ENCODE measurements around the gene TMEM245. TPM values are rescaled to one million over a fixed set of nuclear protein-coding genes. Genes with fewer than 3 reads are reported as not detected.
A peak's percentile ranks its signal among the peaks of the same experiment; 100 is the strongest.

TMEM245 gene
- total RNA-seq, result 92.6 TPM

DNA sequence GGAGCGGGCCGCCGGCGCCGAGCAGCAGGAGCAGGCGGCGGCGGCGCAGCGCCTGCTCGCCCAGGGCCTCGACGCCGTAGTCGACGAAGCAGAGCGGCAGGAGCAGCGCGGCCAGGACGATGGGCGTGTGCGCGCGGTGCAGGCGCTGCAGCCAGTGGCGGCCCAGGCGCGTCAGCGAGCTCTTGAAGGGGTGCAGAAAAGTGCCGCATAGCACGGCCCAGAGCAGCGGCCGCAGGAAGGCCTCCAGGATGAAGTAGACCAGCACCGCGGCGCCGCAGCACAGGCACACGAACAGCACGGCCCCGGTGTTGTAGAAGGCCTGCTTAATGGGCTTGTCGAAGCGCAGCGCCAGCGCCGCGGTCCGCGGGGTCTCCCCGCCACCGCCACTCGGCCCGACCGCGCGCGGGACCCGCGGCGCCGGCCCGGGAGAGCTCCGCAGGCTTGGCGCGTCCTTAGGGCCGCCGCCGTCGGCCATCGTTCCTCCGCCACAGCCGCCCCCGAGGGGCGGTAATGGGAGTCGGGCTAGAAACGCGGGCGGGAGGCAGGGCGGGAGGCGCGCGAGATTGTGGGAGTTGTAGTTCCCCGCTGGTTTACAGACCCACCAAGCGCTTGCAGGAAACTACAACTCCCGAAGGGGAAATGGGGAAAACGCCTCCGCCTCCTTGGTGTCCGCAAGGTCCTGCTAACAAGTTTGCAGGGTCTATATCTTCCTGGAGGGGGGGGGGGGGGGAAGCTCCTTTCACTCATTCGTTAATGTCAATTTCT lies at the start of gene TMEM245:
Gene TMEM245 (minus strand): TSS at position 509 of the 765 bp plus-strand sequence. CDS start 34 bp downstream, at position 475.
- ATAC-seq, result peak; percentile 99
- peak; percentile 97 for DNase-seq (ENCODE audit: low spot score)
- intact Hi-C loops (cut with DNase I), result no loop called here

DNA sequence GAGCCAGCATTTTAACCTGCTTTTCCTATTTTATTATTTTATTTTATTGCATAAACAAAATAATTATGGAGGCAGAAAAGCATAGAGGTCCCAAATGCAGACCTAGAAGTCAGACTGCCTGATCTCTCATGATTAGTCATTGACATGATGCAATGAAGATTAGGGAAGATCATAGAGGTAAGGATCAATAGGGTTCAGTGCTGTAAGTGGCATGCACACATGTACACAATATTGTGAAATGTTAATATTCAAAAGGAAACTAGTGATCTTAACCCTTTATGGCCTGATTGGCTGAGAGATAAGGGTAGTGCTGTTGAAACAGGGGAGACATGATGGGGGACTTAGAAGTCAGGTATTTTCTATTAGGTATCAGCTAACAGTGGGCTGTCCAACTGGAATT lies 48.4 kb upstream of the TMEM245 start:
- intact Hi-C loops (cut with DNase I), result no loop called here
- no peak for ATAC-seq
- DNase-seq (ENCODE audit: low spot score), result no peak

DNA sequence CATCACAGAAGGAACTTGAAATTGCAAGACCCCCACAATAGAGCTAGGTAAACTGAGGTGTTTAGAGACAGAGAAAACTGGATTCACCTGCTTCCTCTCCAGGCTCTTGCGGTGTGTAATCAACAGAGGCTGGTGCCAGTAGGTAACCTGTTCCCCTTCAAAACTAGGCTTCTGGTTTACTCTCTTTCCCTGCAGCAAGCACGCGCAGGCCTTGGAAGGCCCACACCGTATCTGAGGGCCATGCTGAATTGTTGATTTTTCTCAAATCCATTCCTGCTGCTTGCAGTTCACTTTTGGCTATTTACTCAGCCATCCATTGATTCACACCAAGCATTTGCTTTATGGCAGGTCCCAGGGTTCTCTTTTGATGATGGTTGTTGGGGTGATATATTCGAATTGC lies 48.0 kb upstream of the TMEM245 start:
- ATAC-seq (no peak), DNase-seq (ENCODE audit: low spot score) (no peak)
- intact Hi-C loops (cut with DNase I), result no loop called here

DNA sequence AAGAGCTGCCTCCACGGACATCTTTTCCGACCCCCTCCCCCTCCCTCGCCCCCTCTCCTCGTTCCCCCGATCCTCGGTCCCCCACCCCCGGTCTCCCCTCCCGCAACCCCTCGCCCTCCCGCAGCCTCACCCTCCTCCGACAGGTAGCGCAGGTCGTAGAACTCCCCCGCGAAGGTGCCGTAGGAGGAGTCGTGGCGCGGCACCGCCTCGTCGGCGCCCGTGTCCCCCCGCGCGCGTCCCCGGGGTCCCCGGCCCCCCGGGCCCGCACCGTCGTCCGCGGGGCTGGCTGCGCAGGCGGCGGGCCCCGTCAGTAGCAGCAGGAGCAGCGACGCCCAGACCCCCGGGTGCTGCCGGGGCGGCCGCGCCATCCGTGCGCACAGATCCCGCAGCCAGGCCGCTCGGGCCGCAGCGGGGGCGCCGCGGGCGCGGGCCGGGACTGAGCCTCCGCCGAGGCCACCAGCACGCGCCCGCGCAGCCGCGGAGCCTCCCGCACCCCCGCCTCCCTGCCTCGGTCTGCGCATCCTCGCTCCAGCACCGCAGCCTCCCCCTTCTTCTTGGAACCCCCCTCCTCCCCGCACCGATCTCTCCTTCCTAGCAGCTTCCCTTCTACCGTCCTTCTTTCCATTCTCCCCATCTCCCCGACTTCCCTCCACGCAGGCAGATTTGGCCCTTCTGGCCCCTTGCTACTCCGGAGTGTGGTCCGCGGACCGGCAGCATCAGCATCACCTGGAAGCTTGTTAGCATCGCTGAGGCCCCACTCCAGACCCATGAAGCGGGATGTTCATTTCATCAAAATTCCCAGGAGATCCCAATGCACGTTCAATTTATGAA lies 47.2 kb upstream of the TMEM245 start, which contains the start of gene FRRS1L:
Gene FRRS1L (minus strand): TSS at position 479 of the 831 bp plus-strand sequence. CDS start 111 bp downstream, at position 368.
- DNase-seq (ENCODE audit: low spot score), result no peak
- peak; percentile 69 for ATAC-seq
- intact Hi-C loops (cut with DNase I), result no loop called here

DNA sequence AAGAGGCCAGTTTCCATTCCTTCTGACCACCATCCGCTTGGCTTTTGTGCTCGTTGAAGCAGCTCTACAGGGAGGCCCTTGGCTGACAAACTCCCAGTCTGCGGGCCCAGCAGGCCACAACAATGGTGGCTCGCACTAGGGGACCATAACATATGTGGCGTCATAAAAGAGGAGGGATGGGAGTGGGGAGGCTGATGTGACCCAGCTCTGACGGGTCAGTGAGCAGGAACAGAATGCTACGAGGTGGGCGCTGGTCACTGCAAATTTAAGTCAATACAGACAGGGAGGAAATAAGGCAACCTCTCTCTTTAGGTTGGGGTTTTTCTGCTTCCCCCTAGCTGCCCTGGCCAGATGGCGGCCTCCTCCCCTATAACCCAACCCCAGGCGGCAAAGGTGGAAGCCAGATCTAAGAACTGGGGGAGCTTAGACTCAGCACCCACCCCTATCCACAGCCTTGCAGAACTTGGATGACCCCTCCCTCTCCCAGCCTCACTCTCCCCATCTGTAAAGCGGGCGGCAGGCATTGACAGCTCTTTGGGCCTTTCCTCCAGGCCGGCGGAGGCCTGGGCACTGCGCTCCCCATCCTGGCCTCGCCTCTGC lies 46.5 kb upstream of the TMEM245 start:
- ATAC-seq (peak; percentile 13), DNase-seq (ENCODE audit: low spot score) (no peak)
- intact Hi-C loops (cut with DNase I), result no loop called here

DNA sequence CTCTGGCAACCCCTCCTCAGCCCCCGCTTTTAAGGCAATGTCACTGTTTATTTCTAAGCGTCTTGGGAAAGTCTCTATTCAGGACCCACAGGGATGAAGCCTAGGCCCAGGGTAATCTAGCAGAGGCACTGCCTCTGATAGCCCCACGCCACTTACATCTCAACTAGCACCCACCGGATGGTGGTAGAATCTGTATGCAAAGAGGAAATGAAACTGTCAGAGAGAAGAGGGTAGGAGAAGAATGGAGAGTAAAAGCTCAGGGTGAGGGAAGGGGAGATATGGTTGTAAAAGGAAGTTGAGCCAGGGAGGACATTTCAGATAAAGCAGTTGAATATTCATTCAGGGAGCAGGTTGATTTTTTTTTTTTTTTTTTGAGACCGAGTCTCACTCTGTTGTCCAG lies 44.3 kb upstream of the TMEM245 start:
- ATAC-seq (no peak), DNase-seq (ENCODE audit: low spot score) (no peak)
- intact Hi-C loops (cut with DNase I), result no loop called here

DNA sequence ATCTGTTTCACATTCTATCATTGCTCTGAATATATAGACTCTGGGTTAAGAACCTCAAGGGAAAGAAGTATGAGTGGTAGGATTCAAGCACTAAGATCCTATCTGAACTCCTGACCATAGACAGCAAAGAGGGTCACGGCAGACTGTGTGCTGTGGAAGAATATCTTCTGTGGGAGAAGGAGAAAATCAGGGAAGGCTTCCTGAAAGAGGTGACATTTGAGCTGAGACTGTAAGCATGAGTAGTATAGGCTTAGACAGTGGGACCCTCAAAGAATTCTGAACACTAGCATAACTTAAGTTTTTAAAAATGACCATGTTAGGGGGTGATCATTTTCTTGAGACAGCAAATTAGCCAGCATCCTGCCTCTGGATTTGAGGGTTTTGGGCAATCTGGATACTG lies 43.4 kb upstream of the TMEM245 start:
- no peak for ATAC-seq
- intact Hi-C loops (cut with DNase I), result no loop called here
- DNase-seq (ENCODE audit: low spot score), result no peak

DNA sequence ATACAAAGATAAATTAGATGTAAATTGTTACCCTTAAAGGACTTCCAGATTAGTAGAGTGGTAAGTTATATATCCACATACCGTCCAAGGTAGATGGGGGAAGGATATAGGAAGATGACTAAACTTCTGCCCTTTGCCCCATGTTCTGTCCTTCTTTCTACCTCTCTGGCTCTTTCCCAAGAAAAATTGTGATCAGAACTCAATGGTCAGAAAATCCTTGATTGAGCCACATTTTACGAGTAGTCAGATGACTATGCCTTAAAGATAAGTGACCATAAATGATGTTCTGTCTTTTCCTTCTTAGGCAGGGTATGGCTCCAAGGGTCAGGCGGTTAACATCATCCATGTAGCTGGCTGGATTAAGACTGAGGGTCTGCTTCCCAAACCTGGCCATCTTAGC lies 42.9 kb upstream of the TMEM245 start:
- intact Hi-C loops (cut with DNase I), result no loop called here
- ATAC-seq, result no peak
- DNase-seq (ENCODE audit: low spot score), result no peak

DNA sequence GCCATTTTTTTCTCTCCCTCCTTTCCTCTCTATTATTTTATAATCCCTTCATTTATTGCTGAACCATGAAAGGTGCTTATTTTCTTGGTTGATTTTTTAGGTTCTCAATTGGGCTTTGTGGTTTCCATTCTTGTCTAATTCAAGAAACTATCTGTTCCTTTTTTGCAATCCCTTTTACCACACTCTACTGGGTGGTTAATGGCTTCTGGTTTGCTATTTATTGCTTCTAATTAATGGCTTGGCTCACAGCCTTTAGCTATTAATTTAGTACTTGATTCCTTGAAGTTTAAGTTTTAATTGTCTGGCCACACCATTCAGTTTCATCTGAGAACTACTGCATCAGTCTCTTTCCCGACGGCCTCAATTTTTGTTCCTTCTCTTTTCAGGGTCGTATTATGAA lies 41.7 kb upstream of the TMEM245 start:
- intact Hi-C loops (cut with DNase I), result no loop called here

DNA sequence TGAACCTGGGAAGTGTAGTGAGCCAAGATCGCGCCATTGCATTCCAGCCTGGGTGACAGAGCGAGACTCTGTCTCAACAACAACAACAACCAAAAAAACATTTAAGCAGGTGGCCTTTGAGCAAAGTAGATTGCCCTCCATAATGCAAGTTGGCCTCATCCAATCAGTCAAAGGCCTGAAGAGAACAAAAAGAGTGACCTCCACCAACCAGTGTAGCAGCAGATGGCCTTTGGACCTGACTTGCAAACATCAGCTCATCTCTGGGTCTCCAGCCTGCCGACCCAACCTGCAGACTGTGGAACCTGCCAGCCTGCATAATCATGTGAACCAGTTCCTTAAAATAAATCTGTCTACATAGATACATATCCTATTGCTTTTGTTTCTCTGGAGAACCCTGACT lies 39.8 kb upstream of the TMEM245 start:
- ATAC-seq (no peak), DNase-seq (ENCODE audit: low spot score) (no peak)
- intact Hi-C loops (cut with DNase I), result no loop called here

More for the DNA sequence above, 41.7 kb upstream of the TMEM245 start:
- no peak for DNase-seq (ENCODE audit: low spot score)
- no peak for ATAC-seq

DNA sequence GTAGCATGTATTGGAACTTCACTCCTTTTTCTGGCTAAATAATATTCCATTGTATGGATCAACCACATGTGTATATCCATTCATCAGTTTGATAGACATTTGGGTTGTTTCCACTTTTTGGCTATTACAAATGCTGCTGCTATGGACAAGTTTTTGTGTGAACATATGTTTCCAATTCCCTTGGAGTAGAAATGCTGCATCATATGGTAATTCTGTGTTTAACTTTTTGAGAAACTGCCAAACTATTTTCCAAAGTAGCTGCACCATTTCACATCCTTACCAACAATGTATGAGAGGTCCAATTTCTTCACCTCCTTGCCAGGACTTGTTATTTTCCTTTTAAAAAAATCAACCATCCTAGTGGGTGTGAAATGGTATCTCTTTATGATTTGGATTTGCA lies 38.9 kb upstream of the TMEM245 start:
- ATAC-seq, result no peak
- DNase-seq (ENCODE audit: low spot score), result no peak
- intact Hi-C loops (cut with DNase I), result no loop called here

DNA sequence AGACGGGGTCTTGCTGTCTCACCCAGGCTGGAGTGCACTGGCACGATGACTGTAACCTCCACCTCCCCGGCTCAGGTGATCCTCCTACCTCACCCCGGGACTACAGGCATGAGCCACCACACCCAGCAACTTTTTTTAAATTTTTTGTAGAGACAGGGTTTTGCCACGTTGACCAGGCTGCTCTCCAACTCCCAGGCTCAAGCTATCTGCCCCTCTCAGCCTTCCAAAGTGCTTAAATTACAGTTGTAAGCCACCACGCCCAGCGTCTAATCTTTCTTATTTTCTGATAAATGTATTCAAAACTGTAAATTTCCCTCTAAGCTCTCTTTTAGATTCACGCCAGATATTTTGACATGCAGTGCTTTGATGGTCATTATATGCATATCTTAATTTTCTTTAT lies 37.0 kb upstream of the TMEM245 start:
- intact Hi-C loops (cut with DNase I), result no loop called here
- no peak for ATAC-seq

DNA sequence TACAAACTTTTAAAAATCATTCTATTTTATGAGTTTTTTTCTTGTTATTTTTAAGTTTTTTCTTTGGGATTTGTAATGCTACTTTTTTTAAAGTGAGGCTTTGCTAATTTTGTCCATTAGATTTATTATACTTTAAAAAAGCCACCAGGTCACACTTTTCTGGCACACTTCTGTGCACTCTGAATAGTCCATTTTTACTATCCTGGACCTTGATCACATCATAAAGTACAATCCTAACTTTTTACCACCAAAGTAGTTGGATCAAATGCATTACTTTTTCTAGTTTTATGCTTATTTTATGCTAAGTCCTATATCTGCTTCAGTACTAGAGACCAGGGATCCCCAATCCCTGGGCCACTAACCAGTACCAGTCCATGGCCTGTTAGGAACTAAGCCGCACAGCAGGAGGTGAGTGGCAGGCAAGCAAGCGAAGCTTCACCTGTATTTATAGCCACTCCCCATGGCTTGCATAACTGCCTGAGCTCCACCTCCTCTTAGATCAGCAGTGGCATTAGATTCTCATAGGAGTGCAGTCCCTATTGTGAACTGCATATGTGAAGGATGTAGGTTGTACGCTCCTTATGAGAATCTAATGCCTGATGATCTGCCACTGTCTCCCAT lies 31.3 kb upstream of the TMEM245 start:
- intact Hi-C loops (cut with DNase I), result no loop called here
- DNase-seq (ENCODE audit: low spot score) (no peak), ATAC-seq (no peak)

More for the DNA sequence above, 37.0 kb upstream of the TMEM245 start:
- no peak for DNase-seq (ENCODE audit: low spot score)

DNA sequence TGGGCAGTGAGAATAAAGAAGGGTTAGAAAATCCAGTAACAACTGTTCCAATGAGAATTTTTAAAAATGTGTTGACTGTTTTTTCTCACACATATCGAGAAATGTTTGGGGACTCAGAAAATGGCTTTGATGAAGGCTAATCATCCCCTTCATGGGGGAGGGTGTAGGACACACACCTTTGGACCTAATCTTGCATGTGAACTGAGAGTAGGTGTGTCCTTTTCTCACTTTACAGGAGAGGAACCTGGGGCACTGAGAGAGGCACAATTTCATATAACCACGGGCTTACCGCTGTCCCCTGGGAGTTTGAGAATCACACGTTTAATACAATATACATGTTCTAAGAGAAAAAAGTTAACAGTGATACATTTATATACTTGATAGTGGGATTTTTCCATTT lies 30.0 kb upstream of the TMEM245 start:
- no peak for ATAC-seq
- intact Hi-C loops (cut with DNase I), result no loop called here
- DNase-seq (ENCODE audit: low spot score), result no peak

DNA sequence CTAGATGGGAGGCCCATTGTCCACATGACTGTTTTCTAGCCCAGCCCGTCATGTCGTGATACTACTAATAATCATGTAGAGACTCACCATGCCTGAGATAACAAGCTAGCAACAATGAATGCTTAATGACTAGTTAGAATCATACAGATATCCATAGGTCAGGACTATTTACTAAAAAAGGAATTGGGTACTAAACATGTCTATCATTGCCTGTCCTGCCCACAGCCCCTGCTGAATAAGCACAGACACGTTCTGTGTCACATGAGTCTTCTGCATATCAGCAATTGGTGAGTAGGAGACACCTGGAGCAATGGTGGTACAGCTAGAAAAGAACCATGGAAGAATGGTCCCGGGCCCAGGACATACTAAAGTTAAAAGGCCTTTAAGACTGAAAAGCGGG lies 29.3 kb upstream of the TMEM245 start:
- DNase-seq (ENCODE audit: low spot score) (no peak), ATAC-seq (no peak)
- intact Hi-C loops (cut with DNase I), result no loop called here

DNA sequence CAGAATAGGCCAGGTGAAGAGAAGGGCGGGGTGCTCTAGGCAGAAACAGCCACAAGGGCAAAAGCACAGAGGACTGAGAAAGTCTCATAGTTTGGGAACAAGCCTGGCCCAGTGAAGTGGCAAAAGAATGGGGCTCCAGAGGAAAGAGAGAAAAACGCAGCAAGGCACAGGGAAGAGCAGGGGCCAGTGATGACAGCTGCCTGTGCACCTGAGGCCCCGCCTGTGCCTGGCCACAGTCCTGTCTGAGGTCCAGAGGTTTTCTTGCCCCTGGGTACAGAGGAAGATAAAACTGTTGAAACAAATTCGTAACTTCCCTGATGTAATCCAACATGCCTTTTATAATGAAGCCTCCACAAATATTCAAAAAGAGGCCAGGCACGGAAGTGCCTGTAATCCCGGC lies 25.3 kb upstream of the TMEM245 start:
- ATAC-seq (no peak), DNase-seq (ENCODE audit: low spot score) (no peak)
- intact Hi-C loops (cut with DNase I), result no loop called here

DNA sequence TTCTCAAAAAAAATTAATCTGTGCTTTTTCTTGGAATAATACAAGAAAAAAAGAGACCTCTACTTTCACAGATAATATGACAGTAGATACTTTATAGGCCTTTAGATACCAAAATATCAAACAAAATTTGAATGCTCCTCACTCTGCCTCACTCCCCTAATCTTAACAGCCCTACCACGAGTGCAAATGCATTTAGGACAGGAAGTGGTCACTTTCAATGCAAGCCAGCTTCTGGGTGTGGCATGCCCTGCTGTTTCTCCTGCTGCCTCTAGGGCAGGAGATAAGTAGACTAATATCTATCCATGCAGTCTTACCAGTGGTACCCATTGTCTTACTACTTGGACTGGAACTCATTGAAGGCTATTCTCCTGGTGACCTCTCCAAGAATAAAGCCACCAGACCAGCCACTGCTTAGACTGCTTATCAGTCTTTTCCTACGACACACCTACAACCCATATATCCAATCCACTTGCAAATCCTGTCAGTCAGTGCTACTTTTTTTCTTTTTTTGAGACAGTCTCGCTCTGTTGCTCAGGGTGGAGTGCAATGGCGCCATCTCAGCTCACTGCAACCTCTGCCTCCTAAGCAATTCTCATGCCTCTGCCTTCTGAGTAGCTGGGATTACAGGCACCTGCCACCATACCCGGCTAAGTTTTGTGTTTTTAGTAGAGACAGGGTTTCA lies 24.3 kb upstream of the TMEM245 start:
- intact Hi-C loops (cut with DNase I), result no loop called here
- ATAC-seq (no peak), DNase-seq (ENCODE audit: low spot score) (no peak)

DNA sequence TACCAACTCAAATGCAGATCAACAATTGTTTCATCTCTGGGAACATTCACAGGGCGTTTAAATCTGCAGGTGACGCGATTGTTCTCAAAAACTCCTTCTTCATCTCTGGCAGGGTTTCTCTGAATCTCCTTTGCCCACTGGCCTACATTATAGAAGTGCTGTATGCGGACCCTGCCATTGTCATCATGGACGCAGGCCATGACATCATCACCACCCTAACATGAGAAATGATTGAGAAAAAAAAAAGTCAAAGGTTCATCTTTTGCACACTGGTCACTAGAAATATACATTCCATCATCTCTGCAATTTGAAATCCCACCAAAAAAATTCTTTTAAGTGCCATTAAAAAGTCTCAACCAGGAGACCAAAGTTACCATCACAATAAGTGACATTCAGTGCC lies 21.6 kb upstream of the TMEM245 start:
- DNase-seq (ENCODE audit: low spot score) (no peak), ATAC-seq (no peak)

DNA sequence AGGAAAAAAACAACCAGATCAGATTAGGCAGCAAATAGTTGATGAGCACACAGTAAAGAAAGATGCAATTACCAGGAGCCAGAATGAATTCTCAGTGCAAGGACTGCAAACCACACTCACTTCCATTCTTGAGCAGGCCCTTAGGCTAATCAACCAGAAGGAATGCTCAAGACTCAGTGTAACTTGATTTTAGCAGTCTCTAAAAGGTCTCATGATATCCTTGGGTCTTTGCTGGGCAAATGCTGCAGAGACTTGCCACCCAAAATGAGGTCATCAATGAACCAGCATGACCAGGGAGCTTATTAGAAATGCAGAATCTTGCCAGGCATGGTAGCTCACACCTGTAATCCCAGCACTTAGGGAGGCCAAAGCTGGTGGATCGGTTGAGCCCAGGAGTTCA lies 20.1 kb upstream of the TMEM245 start:
- intact Hi-C loops (cut with DNase I), result no loop called here
- no peak for DNase-seq (ENCODE audit: low spot score)
- no peak for ATAC-seq

More for the DNA sequence above, 21.6 kb upstream of the TMEM245 start:
- intact Hi-C loops (cut with DNase I), result no loop called here

Data from sciatic nerve (tissue), 2 donors.